ENCODE measurements around the gene APOBEC4.

The APOBEC4 gene

GRCh38 chr1:183597656-183598347 is 55.3 kb downstream of the APOBEC4 start:
- DNase-seq = no peak

- no peak for DNase-seq
These were observed 56.6 kb downstream of the APOBEC4 start for GRCh38 chr1:183596500-183596899.
